ENCODE results near the gene VPS50. TPM values are rescaled to one million over a fixed set of nuclear protein-coding genes. Genes with fewer than 3 reads are reported as not detected.

VPS50 gene
- total RNA-seq, 1 experiment from 2014 or later = 13.6 TPM

DNA sequence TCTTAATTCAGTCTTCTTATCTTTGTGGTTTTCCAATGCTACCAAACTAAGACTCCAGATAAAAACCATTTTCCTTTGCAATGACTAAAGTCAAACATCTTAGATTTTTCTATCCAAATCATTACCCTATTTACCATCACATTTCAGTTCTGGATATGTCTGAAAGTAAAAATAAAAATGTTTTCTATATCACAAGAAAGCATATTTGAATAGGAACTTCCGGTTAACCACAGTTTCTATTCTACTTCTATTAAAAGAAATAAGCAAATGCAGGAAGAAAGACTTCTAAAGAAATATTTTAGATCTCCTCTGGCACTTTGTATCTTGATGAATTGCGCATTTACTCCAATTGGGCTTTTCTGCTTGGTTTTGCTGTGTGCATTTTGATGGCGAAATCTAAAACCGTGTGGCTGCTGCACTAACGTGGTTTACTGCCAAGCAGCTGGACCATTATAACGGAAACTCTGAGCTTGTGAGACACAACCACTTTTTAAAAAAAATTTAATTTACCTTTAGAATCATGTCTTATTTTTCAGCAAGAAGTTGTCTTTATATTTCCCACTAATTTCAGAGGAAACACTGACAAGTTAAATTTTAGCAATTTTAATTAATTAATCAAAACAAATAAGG lies 146.1 kb downstream of the VPS50 start:
- Histone ChIP-seq H3K9me3 (ENCODE audit: control insufficient read depth, low read depth, low read length) (no peaks in the 10 kb centered on the region), H3K27ac (ENCODE audit: insufficient read length, low read depth, low read length) (no peak overlapping the region), H3K23ac (ENCODE audit: insufficient read length, low read depth, low read length) (no peak overlapping the region), H3T11ph (ENCODE audit: low read length) (no peak overlapping the region), H4K8ac (replicated peaks; ENCODE audit: insufficient read length, low read depth, low read length) (no peak overlapping the region), H3K4me1 (ENCODE audit: insufficient read depth, low read length) (no peaks in the 10 kb centered on the region), H3K56ac (ENCODE audit: insufficient read length, low read depth, low read length) (no peak overlapping the region), H3K79me2 (ENCODE audit: insufficient read depth, low read length) (no peaks in the 10 kb centered on the region), H4K20me1 (ENCODE audit: control insufficient read depth, insufficient read depth, insufficient read length) (no peaks in the 10 kb centered on the region), H3K14ac (ENCODE audit: insufficient read depth, low read length) (no peak overlapping the region), H2BK15ac (ENCODE audit: low read depth, low read length) (no peak overlapping the region), H2AK5ac (ENCODE audit: insufficient read length, low read length) (no peak overlapping the region), H2AFZ (ENCODE audit: low read length) (no peak overlapping the region), H3K79me1 (ENCODE audit: insufficient read depth, low read depth, low read length, poor library complexity, severe bottlenecking) (no peaks in the 10 kb centered on the region), H3K4ac (ENCODE audit: low read depth, low read length) (no peak overlapping the region), H3K23me2 (ENCODE audit: insufficient read length, low read depth, low read length, poor library complexity, severe bottlenecking) (no peaks in the 10 kb centered on the region), H4K91ac (ENCODE audit: insufficient read length, low read depth, low read length) (no peak overlapping the region), H2BK120ac (ENCODE audit: low read depth, low read length, poor library complexity, severe bottlenecking) (no peak overlapping the region), H3K27me3 (ENCODE audit: insufficient read depth, low read length) (no peaks in the 10 kb centered on the region), H3K4me2 (ENCODE audit: insufficient read depth, insufficient read length, low read length) (no peak overlapping the region), H2BK20ac (ENCODE audit: low read depth, low read length, poor library complexity, severe bottlenecking) (no peak overlapping the region), H3K18ac (ENCODE audit: insufficient read length, low read depth, low read length) (no peak overlapping the region), H3K9ac (ENCODE audit: extremely low read depth, insufficient read length, low read length) (no peak overlapping the region), H2BK5ac (ENCODE audit: insufficient read length, low read length) (no peak overlapping the region), H4K5ac (ENCODE audit: insufficient read length, low read depth, low read length) (no peak overlapping the region), H2BK12ac (ENCODE audit: insufficient read length, low read depth, low read length) (no peak overlapping the region)
- Mint-ChIP-seq H3K36me3 (ENCODE audit: insufficient read depth in 1 of 3, low read depth in 3 of 3) (no peaks in the 10 kb centered on the region; a peak in 1 of 7 replicates), H3K4me3 (no peak overlapping the region), H3K27ac (no peak overlapping the region), H3K27me3 (ENCODE audit: low read depth) (no peaks in the 10 kb centered on the region; the same call in 1 of the 2 replicates), H3K9me3 (peaks cover 2 to 3% of the 10 kb centered on the region in 2 experiments; a peak in 2 of 5 replicates), H3K4me1 (peaks cover 8 to 10% of the 10 kb centered on the region in 2 experiments; a peak in 3 of 4 replicates)
- no peak for DNase-seq
- no peak for TF ChIP-seq CTCF (conservative IDR thresholded peaks at IDR 0.05)
- whole genome bisulfite sequencing (ENCODE audit: extremely low coverage, insufficient read length, low lambda C conversion rate) = no CpG with 5 or more reads among the region's 6 CpGs
